HepG2 (cell line): ENCODE data around the gene FLYWCH1. TPM values are rescaled to one million over a fixed set of nuclear protein-coding genes. Genes with fewer than 3 reads are reported as not detected.
A peak's percentile ranks its signal among the peaks of the same experiment; 100 is the strongest.

Source experiments
- CBX2 ChIP-seq, 2 experiments: fragments of 200-600 bp in 1 of 2; sonication (generic); formaldehyde crosslinking in 1 of 2; IDR thresholded peaks; 2 replicates each; pipeline versions ENCODE4 v1.7.0 to v1.8.1; 2018 to 2022; ENCODE audit warnings: low read depth in 2 of 2, low read length in 1 of 2, mild to moderate bottlenecking in 1 of 2, missing genetic modification reagents in 1 of 2
- CEBPG ChIP-seq: IDR thresholded peaks from 2 replicates; pipeline ENCODE4 v1.6.1; 2016
- ELF3 ChIP-seq: IDR thresholded peaks from 2 replicates; pipeline ENCODE4 v1.6.1; 2016; ENCODE audit warnings: missing genetic modification reagents, missing compliant biosample characterization
- ETV5 ChIP-seq: IDR thresholded peaks from 2 replicates; pipeline ENCODE4 v1.6.1; 2018; ENCODE audit warnings: missing biosample characterization, missing genetic modification reagents, inconsistent platforms, borderline replicate concordance
- GABPB1 ChIP-seq: IDR thresholded peaks from 2 replicates; pipeline ENCODE4 v1.6.1; 2016; ENCODE audit warnings: mild to moderate bottlenecking, missing genetic modification reagents, moderate library complexity, missing compliant biosample characterization
- GATAD1 ChIP-seq: IDR thresholded peaks from 2 replicates; pipeline ENCODE4 v1.6.1; 2016; ENCODE audit warnings: missing genetic modification reagents, missing compliant biosample characterization
- HDAC2 ChIP-seq: sonication (generic); formaldehyde crosslinking; IDR thresholded peaks from 2 replicates; pipeline ENCODE4 v1.4.0; 2020; ENCODE audit warnings: missing genetic modification reagents
- LCORL ChIP-seq, 2 experiments: fragments of 450-650 bp in 1 of 2; sonication (generic) in 1 of 2; formaldehyde crosslinking in 1 of 2; IDR thresholded peaks; 2 replicates each; pipeline versions ENCODE4 v1.5.0 to v1.6.1; 2017 to 2020; ENCODE audit warnings: antibody characterized with exemption in 1 of 2, missing genetic modification reagents in 1 of 2
- MED1 ChIP-seq: sonication (generic); formaldehyde crosslinking; IDR thresholded peaks from 2 replicates; pipeline ENCODE4 v1.4.0; 2020; ENCODE audit warnings: missing genetic modification reagents
- MTA3 ChIP-seq: sonication (generic); formaldehyde crosslinking; IDR thresholded peaks from 2 replicates; pipeline ENCODE4 v1.4.0; 2020; ENCODE audit warnings: missing genetic modification reagents
- PHF21A ChIP-seq: sonication (generic); formaldehyde crosslinking; IDR thresholded peaks from 2 replicates; pipeline ENCODE4 v1.5.0; 2020; ENCODE audit warnings: mild to moderate bottlenecking, missing genetic modification reagents
- TARDBP ChIP-seq: sonication (generic); formaldehyde crosslinking; IDR thresholded peaks from 2 replicates; pipeline ENCODE4 v1.8.0; 2022; ENCODE audit warnings: mild to moderate bottlenecking, missing genetic modification reagents
- YY1 ChIP-seq: IDR thresholded peaks from 2 replicates; pipeline ENCODE4 v1.6.1; 2011; ENCODE audit warnings: low read length, low read depth, moderate library complexity, mild to moderate bottlenecking; ENCODE audit not compliant: insufficient read depth, insufficient replicate concordance
- ZEB1 ChIP-seq: IDR thresholded peaks from 2 replicates; pipeline ENCODE4 v1.6.1; 2012; ENCODE audit warnings: mild to moderate bottlenecking, low read depth, inconsistent platforms; ENCODE audit not compliant: insufficient replicate concordance
- ZMYM2 ChIP-seq: sonication (generic); formaldehyde crosslinking; IDR thresholded peaks from 2 replicates; pipeline ENCODE4 v1.8.0; 2022; ENCODE audit warnings: mild to moderate bottlenecking, missing genetic modification reagents
- ZMYM4 ChIP-seq: sonication (generic); formaldehyde crosslinking; IDR thresholded peaks from 2 replicates; pipeline ENCODE4 v1.8.1; 2023; ENCODE audit warnings: mild to moderate bottlenecking, missing genetic modification reagents
- ZNF724P ChIP-seq: sonication (generic); formaldehyde crosslinking; IDR thresholded peaks from 2 replicates; pipeline ENCODE4 v1.8.0; 2022; ENCODE audit warnings: missing genetic modification reagents, borderline replicate concordance
- ZNF780A ChIP-seq: sonication (generic); formaldehyde crosslinking; IDR thresholded peaks from 2 replicates; pipeline ENCODE4 v1.8.0; 2022; ENCODE audit warnings: mild to moderate bottlenecking, missing genetic modification reagents, moderate library complexity
- polyA plus RNA-seq, 8 experiments: library from polyadenylated mRNA; depleted of rRNA in 3 of 8; stranded (reverse) in 7 of 8; unstranded in 1 of 8; fragments of >200 nt; fragmentation: Illumina TruSeq in 4 of 8; extraction: Trizol in 4 of 8; gene quantifications; 2 replicates each; pipeline versions ENCODE4 v1.2.1 to v1.2.3, GENCODE V29; 2011 to 2016; ENCODE audit warnings: low read depth in 4 of 8, missing spikeins in 1 of 8, mixed read lengths in 1 of 8; ENCODE audit not compliant: insufficient read depth in 1 of 8
- total RNA-seq, 5 experiments: library from RNA; depleted of rRNA; stranded (reverse); fragments of >200 nt; fragmentation: Illumina TruSeq; extraction: Trizol; gene quantifications; 2 replicates each; pipeline ENCODE4 v1.2.3, GENCODE V29; 2016; ENCODE audit warnings: low read depth in 1 of 5
- TF ChIP-seq, protein P1 (sequence below): sonication (generic); formaldehyde crosslinking; IDR thresholded peaks from 2 replicates; pipeline ENCODE4 v1.4.0; 2020; ENCODE audit warnings: mild to moderate bottlenecking, missing genetic modification reagents
- TF ChIP-seq, protein P2 (sequence below): sonication (generic); formaldehyde crosslinking; IDR thresholded peaks from 2 replicates; pipeline ENCODE4 v1.5.0; 2020; ENCODE audit warnings: missing genetic modification reagents
- TF ChIP-seq, protein P3 (sequence below): sonication (generic); formaldehyde crosslinking; IDR thresholded peaks from 2 replicates; pipeline ENCODE4 v1.8.1; 2022; ENCODE audit warnings: mild to moderate bottlenecking, missing genetic modification reagents
- TF ChIP-seq, protein P4 (sequence below): sonication (generic); formaldehyde crosslinking; IDR thresholded peaks from 2 replicates; pipeline ENCODE4 v1.5.0; 2020; ENCODE audit warnings: missing genetic modification reagents
- TF ChIP-seq, protein P5 (sequence below): sonication (generic); formaldehyde crosslinking; conservative IDR thresholded peaks from 2 replicates; pipeline ENCODE4 v1.4.0; 2020; ENCODE audit warnings: missing genetic modification reagents
- TF ChIP-seq, protein P6 (sequence below): sonication (generic); formaldehyde crosslinking; IDR thresholded peaks from 2 replicates; pipeline ENCODE4 v1.4.0; 2020; ENCODE audit warnings: missing genetic modification reagents, low read depth, mild to moderate bottlenecking, borderline replicate concordance
- TF ChIP-seq, protein P7 (sequence below): sonication (generic); formaldehyde crosslinking; IDR thresholded peaks from 2 replicates; pipeline ENCODE4 v1.5.0; 2020; ENCODE audit warnings: missing genetic modification reagents

The FLYWCH1 gene
- total and polyA plus RNA-seq, 2 of the 13 experiments (the other 11 are each of a cell fraction or from before 2014, with no cell fraction given) = 7.3 to 12.4 TPM

DNA sequence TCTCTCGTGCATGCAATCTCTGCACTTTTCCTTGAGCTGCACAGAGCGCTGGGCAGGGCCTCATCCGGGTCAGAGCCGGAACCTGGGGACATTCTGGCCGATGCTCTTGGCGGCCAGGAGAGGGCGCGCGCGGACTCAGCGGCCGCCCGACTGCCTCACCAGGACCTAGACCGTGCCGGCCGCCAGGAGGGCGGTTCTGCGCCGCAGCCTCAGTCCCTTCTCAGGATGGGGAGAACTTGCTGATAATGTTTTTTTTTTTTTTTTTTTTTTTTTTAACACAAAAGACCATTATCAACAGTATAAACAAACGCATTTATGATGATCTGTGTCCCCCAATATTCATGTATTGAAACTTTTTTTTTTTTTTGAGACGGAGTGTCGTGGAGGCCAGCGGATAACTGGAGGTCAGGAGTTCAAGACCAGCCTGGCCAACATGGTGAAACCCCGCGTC is 36.8 kb upstream of the FLYWCH1 start (continued):
- TF ChIP-seq CBX2 (IDR thresholded peaks at IDR 0.05; ENCODE audit: low read depth, low read length) = no peak
- no peak for TF ChIP-seq CBX2 (CRISPR knock-in tag; IDR thresholded peaks at IDR 0.05; ENCODE audit: low read depth)
- TF ChIP-seq, protein P1, sequence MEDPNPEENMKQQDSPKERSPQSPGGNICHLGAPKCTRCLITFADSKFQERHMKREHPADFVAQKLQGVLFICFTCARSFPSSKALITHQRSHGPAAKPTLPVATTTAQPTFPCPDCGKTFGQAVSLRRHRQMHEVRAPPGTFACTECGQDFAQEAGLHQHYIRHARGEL (CRISPR knock-in tag) = no peak
- TF ChIP-seq, protein P2, sequence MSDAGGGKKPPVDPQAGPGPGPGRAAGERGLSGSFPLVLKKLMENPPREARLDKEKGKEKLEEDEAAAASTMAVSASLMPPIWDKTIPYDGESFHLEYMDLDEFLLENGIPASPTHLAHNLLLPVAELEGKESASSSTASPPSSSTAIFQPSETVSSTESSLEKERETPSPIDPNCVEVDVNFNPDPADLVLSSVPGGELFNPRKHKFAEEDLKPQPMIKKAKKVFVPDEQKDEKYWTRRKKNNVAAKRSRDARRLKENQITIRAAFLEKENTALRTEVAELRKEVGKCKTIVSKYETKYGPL = no peak
- no peak for TF ChIP-seq ZNF724P (CRISPR knock-in tag)
- TF ChIP-seq GABPB1 (CRISPR knock-in tag) = peak; percentile 74
- no peak for TF ChIP-seq ZNF780A (CRISPR knock-in tag)
- TF ChIP-seq GATAD1 (CRISPR knock-in tag) = peak; percentile 45; the same call in 1 of the 2 replicates
- TF ChIP-seq, protein P3, sequence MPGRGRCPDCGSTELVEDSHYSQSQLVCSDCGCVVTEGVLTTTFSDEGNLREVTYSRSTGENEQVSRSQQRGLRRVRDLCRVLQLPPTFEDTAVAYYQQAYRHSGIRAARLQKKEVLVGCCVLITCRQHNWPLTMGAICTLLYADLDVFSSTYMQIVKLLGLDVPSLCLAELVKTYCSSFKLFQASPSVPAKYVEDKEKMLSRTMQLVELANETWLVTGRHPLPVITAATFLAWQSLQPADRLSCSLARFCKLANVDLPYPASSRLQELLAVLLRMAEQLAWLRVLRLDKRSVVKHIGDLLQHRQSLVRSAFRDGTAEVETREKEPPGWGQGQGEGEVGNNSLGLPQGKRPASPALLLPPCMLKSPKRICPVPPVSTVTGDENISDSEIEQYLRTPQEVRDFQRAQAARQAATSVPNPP = no peak
- TF ChIP-seq ETV5 (CRISPR knock-in tag) = peak; percentile 65; the same call in 1 of the 2 replicates
- peak; percentile 67 for TF ChIP-seq ELF3 (CRISPR knock-in tag)
- 0 out of 2 replicates have a peak, but pooled peaks have one; percentile 45 for TF ChIP-seq ZMYM4 (CRISPR knock-in tag)
- TF ChIP-seq, protein P4, sequence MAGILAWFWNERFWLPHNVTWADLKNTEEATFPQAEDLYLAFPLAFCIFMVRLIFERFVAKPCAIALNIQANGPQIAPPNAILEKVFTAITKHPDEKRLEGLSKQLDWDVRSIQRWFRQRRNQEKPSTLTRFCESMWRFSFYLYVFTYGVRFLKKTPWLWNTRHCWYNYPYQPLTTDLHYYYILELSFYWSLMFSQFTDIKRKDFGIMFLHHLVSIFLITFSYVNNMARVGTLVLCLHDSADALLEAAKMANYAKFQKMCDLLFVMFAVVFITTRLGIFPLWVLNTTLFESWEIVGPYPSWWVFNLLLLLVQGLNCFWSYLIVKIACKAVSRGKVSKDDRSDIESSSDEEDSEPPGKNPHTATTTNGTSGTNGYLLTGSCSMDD (CRISPR knock-in tag) = no peak
- TF ChIP-seq ZEB1 = no peak
- TF ChIP-seq MTA3 = no peak
- TF ChIP-seq, protein P5, sequence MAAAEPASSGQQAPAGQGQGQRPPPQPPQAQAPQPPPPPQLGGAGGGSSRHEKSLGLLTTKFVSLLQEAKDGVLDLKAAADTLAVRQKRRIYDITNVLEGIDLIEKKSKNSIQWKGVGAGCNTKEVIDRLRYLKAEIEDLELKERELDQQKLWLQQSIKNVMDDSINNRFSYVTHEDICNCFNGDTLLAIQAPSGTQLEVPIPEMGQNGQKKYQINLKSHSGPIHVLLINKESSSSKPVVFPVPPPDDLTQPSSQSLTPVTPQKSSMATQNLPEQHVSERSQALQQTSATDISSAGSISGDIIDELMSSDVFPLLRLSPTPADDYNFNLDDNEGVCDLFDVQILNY (CRISPR knock-in tag) = no peak
- TF ChIP-seq MED1 (CRISPR knock-in tag) = peak; percentile 41; the same call in 1 of the 2 replicates
- peak; percentile 46; the same call in 1 of the 2 replicates for TF ChIP-seq TARDBP (CRISPR knock-in tag)
- TF ChIP-seq YY1 = peak; percentile 68
- TF ChIP-seq LCORL (IDR thresholded peaks at IDR 0.05) = no peak
- TF ChIP-seq LCORL (CRISPR knock-in tag; IDR thresholded peaks at IDR 0.05) = peak; percentile 44; the same call in 1 of the 2 replicates
- TF ChIP-seq, protein P6, sequence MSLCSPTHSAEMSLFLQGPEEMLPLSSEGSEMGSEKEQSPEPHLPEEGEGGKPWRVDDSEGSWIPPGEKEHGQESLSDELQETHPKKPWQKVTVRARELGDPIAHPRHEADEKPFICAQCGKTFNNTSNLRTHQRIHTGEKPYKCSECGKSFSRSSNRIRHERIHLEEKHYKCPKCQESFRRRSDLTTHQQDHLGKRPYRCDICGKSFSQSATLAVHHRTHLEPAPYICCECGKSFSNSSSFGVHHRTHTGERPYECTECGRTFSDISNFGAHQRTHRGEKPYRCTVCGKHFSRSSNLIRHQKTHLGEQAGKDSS = peak; percentile 67; the same call in 1 of the 2 replicates
- peak; percentile 20; the same call in 1 of the 2 replicates for TF ChIP-seq HDAC2 (CRISPR knock-in tag)
- 0 out of 2 replicates have a peak, but pooled peaks have one; percentile 36 for TF ChIP-seq ZMYM2 (CRISPR knock-in tag)
- peak; percentile 29; the same call in 1 of the 2 replicates for TF ChIP-seq PHF21A (CRISPR knock-in tag)
- TF ChIP-seq, protein P7, sequence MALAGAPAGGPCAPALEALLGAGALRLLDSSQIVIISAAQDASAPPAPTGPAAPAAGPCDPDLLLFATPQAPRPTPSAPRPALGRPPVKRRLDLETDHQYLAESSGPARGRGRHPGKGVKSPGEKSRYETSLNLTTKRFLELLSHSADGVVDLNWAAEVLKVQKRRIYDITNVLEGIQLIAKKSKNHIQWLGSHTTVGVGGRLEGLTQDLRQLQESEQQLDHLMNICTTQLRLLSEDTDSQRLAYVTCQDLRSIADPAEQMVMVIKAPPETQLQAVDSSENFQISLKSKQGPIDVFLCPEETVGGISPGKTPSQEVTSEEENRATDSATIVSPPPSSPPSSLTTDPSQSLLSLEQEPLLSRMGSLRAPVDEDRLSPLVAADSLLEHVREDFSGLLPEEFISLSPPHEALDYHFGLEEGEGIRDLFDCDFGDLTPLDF = no peak
- peak; percentile 14; the same call in 1 of the 2 replicates for TF ChIP-seq CEBPG (CRISPR knock-in tag)
